Jurkat, Clone E6-1 (cell line): ENCODE measurements around the gene ALDH4A1.

Experiments used
- DNase-seq: peaks from one replicate; pipeline ENCODE4 v3.0.0-alpha.2; 2011; ENCODE audit warnings: low read depth, low spot score
- H3K4me3 ChIP-seq: 2 replicates; pipeline ENCODE4 v1.5.1; 2011; ENCODE audit warnings: mild to moderate bottlenecking, low read length, control low read depth, moderate library complexity

The ALDH4A1 gene

DNA sequence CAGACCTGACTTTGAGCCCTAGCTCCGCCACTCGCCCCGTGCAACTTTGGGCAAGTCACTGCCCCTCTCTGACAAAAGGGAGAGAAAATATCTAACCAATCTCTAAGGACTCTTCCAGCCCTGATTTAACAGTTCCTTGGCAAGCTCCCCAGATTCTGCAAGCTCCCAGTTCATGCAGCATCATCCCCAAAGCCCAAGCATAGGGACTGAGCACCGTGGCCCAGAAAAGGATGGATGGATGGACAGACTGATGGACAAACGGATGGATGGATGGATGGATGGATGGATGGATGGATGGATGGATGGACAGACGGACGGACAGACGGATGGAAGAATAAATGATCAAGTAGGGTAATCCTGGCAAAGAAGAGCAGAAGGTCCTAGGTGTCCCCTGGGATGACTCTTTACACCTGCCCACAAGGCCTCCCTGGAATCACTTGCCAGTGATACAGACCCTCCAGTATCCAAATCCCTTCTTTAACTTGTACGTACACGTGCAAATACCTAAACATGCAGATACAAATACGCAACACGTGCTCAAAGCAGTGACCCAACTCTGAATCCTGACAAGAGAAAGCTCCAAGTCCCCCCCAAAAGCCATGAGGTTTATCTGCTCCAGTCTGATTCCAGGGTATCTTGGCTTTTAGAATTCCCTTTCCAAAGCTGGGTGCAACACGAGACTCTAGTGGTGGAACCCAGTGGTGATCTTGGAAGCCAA is 38.1 kb upstream of the ALDH4A1 start:
- no peak overlapping the region for H3K4me3 ChIP-seq
- no peak for DNase-seq

DNA sequence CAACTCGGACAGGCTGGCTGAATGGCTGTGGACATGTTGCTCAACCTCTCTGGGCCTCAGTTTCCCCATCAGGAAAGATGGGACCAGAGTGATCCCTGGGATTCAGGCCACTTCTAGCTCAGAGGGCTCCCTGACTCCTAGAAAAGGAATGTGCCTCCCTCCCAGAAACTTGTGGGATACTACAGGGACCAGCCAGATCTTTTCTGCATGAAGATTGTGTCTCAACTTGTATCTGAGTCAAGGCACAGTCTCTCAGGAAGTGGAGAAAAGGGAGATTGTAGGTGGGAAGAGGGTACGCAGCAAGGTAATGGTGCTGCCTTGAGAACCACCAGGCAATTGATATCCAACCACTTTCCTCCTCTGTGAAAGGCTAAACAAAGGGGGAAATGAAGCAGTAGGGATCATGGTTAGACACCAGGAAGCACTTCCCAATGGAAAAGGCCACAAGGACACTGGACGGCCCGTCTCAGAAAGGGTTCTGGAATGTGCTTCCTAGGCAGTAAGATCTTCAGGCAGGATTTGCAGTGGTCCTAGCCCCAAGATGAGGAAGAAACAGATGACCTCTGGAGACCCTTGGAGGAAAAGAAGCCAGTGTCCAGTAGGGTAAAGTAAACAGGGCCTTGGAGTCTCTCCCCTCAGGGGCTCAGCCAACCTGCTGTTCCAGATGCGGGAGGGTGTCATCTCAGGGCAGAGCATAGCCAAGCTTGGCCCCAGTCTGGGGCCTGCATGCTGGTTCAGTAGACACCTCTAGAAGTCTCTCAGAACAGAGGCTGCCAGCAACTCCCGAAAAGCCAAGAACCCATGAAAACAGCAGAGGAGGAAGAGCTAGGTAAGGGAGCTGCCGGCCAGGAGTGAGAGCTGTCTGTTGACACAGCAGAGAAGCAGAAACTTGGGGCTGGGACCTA is 37.3 kb upstream of the ALDH4A1 start:
- no peak overlapping the region for H3K4me3 ChIP-seq
- no peak for DNase-seq

DNA sequence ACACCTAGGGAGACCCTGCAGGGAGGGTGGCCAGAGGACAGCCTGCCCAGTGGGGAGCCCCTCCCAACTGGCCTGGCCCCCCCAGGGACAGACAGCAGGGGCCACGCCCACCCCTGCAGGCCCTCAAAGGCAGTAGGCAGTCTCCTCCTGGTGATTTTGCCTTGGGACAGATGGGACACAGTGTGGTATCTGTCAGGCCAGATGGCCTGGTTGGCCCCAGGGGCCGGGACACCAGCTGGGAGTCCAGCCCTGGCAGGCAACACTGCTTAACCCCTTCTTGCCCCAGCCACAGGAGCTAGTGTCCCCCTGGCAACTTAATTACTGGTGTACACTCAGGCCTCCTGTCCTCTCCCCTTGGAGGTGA is 36.3 kb upstream of the ALDH4A1 start:
- no peak for DNase-seq
- H3K4me3 ChIP-seq, result no peak overlapping the region

DNA sequence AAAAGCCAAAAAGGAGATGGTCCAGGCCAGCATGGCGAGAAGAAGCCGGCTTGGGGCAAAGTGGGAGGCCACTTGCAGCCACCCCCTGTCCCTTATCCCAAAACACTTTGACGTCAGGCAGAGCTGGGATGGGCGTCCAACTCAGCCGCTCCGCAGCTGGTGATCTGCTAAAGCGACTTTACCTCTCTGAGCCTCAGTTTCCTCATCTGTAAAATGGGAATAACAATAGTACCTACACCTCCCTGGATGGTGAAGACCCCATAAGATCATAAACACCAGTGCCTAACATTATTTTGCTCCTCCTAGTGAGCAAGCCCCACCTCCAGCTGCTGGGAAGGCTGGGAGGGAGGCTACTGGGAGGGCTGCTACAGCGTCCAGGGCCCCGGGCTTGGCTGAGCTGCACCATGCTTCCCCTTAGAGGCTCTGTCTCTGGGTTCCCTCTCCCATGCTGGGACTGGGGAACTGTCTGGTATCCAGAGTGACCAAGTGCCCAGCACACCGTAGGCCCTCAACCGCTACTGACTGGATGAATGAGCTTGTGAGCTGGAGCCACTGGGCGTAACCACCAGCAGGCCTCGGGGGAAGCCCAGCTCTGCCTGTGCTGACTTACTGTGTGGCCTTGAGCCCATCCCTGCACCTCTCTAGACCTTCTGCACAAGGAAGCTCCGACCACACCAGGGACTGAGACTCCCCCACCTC is 35.8 kb upstream of the ALDH4A1 start:
- no peak overlapping the region for H3K4me3 ChIP-seq
- no peak for DNase-seq

DNA sequence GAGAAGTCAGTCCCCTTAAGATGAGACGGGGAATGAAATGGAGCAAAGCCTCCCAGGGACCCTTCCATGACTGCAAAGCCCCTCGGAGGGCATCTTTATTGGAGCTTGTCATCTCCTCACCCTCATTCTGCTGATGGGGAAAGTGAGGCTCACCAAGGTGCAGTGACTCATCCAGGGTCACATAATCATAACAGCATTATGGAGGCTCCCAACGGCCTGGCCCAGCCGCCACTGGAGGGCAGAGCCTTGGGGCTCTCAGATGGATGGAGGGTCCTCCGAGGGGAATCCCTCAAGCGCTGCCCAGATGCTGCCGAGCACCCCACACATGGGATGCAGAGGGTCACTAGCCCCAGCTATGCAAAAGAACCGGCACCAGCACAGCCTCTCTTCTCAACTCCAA is 35.2 kb upstream of the ALDH4A1 start:
- no peak overlapping the region for H3K4me3 ChIP-seq
- no peak for DNase-seq

DNA sequence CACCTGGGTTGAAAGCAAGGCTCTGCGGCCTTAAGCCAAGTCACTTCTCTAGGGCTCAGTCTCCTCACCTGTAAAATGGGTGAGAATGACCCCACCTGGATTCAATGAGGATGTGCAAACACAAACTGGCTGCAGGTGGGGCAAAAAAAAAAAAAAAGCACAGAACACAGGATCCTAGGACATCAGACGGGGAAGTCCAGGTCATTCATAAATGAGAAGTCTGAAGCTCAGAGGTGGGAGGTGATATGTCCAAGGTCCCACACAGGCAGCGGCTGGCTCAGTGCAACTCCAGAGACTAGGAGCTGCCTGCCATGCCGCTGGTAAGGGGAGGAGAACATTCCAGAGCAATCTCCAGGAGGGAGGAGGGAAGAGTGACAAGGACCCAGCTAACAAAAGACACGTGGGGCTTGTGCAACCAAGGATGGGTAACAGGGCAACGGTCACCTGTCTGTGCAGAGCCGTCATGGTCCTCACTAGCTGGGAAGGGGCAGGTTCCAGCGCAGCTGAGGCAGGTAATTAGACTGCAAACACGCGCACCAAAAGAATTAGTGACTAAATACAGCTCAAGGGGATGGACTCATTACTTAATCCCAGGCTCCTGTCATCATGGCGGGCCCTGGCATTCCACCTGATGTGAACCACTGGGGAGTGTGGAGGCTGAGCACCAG is 34.6 kb upstream of the ALDH4A1 start:
- no peak for DNase-seq
- no peak overlapping the region for H3K4me3 ChIP-seq

DNA sequence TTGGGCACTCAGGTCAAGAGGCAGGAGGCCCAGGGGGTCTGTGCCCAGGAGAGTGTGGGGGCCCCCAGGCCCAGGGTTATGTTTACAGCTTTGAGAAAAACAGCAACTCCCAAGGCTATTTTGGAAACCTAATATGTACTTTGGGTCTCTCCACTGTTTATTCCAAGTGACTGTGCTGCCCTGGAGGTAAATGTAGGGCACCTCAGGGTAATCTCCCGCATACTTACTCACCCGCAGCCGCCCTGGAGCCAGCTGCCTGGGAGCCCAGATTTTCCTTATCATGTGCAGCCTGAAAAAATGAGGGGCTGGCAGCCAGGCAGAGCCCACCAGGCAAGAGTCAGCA is 34.1 kb upstream of the ALDH4A1 start:
- DNase-seq, result no peak
- H3K4me3 ChIP-seq, result no peak overlapping the region

DNA sequence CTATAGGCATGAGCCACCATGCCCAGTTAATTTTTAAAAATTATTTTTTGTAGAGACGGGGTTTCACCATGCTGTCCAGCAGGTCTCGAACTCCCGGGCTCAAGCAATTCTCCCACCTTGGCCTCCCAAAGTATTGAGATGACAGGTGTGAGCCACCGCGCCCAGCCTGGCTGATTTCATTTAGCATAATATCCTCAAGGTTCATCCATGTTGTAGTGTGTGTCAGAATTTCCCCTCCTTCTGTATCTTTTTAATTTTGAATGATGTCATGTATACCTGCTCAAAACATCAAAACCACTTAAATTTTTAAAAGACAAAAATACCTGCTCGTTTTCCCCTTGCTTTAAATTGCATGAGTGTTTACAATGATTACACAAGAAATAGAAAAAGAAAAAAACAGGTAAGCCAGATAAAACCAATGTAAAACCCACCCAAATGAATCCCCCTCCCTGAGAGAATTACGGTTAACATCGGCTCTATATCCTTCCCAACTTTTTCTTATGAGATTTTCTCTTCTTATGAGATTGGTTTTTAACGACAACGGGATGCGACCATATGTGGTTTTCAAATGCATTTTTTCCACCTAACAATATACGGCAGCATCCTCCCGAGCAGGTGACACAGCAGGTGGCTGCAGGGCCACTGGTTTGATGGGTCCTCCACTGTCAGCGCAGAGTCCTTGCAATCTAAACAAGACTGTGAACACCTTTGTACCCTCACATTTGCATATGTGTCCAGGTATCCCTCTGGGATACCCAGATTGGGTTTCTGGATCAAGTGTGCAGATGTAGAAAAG is 32.0 kb upstream of the ALDH4A1 start:
- no peak for DNase-seq
- no peak overlapping the region for H3K4me3 ChIP-seq

DNA sequence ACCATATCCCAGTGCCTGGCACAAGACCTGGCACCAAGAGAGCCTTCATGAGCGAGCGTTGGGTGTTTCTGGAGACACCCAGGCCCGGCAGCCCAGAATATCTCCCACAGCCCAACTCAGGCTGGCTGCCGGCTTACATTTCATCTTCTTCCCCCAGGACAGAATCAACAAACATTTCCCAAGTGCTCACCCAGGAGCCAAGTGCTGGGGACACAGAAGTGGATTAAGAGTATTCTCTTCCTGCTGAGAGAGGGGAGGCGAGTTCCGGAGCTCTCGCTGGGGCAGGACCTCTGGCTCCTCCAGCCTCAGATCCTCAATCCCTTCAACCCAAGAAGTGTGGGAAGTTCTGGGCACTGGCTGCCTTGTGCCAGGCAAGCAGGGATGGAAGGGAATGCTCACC is 30.5 kb upstream of the ALDH4A1 start:
- DNase-seq, result no peak
- H3K4me3 ChIP-seq, result no peak overlapping the region

DNA sequence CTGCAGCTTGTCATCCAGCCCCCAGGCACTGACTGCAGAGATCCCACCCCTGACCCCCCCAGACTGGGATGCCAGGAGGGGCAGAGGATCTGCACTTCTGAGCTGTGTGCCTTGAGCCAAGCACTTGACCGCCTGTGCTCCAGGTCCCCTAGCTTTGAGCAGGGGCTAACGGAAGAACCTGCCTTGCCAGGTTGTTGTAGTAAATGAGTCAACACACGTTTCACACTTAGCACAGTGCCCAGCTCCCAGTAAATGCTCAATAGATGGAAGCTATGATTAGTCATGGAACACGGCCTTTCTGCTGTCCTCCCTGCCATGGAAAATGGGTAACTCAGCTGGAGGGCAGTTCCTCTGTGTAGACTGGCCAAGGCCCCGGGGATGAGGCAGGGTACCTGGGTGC is 30.0 kb upstream of the ALDH4A1 start:
- DNase-seq, result no peak
- H3K4me3 ChIP-seq, result no peak overlapping the region

DNA sequence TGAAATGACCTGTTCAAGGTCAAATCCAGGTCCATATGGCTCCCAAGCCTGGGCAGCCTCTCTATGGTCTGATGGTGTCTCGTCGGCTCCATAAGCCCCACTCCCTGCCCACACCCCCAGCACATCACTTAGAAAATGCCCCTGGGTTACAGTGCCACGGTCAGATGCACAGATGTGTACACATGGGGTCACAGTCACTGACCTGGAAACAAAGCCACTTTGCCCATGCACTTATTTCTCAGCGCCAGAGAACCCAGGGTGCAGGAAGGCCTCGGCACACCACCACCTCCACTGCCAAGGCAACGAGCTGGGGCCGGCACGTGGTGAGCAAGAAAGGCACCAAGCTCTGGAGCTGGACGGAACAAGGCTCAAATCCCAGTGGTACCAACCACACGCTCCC is 29.4 kb upstream of the ALDH4A1 start:
- no peak for DNase-seq
- H3K4me3 ChIP-seq, result no peak overlapping the region

DNA sequence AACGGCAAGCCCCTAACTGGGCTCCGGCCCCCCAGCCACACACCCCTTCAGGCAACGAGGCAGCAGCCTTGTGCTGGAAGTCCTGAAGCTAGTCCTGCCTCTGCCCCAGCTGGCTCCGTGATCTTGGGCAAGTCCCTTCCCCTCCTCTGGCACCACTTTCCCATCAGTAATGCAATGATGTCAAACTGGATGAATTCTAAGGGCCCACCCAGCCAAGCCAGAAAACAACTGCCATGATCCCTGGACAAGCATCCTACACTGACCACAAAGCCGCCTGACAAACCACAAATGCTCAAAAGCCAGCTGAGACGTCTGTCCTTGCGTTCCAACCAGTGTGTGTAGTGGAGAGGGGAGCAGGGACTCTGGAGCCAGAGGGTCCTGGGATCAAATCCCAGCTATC is 27.3 kb upstream of the ALDH4A1 start:
- no peak for DNase-seq
- H3K4me3 ChIP-seq, result no peak overlapping the region

DNA sequence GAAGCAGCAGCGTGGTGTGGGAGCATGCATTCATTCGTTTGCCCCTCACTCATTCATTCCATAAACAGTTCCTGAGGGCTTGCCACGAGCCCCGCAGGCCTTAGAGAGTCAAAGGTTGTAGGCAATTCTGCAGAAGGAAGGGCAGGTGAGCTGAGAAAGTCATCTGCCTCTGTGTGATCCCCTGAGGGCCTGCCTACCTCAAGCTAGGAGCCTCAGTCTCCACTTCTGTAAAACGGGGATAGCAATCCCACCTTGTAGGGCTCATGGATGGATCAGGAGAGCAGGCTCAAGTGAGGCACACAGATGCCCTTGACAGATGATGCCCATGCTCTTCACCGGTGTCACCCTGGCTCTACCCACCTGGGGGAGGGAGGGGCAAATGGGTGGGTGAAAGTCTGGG is 26.6 kb upstream of the ALDH4A1 start:
- H3K4me3 ChIP-seq, result no peak overlapping the region
- DNase-seq, result no peak

DNA sequence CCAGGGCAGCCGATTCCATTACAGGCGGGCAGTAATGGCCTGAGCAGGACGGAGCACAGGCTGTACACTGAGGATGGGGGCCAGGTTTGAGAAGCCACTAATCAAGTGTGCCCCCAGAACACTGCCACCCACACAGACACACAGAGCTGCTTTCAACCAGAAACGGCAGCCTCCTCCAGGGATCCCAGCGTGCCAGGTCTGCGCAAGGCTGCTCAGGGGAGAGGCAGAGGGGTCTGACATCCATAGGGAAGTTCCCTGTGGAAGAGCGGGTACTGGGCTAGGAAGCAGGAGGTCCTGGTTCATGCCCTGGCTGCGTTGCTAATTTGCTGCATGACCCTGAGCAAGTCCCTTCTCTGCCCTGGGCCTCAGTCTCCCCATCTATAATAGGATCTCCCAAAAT is 26.1 kb upstream of the ALDH4A1 start:
- H3K4me3 ChIP-seq, result no peak overlapping the region

DNA sequence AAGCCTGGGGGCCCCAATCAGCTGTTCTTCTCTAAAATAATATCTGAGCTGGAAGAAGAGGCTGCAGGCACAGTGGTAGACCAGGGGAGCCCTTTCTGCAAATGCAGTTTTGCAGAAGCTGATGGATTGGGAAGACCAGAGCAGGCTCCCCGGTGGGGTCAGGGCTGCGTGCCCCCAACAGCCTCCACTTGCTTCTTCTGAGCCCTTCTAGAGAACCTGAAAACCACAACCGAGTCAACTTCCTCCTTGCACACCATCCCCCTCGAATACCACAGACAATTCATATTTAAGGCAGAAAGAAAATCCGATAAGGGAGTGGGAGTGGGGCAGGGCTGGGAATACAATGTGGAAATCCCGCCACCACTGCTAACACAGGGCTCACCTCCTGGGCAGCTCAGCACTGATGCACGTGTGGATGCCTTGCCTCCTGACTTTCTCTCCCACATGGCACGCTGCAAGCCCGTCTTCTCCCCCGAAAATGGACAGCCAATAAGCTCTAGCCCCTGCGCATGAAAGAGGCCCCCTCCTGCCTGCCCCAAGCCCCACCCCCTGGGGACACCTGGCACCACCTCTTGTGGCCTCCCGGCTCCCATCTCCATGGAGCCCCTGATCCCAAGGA is 25.4 kb upstream of the ALDH4A1 start:
- DNase-seq, result peak; percentile 81
- H3K4me3 ChIP-seq, result peak overlapping the region; percentile 59

More for the DNA sequence above, 26.1 kb upstream of the ALDH4A1 start:
- DNase-seq, result no peak

DNA sequence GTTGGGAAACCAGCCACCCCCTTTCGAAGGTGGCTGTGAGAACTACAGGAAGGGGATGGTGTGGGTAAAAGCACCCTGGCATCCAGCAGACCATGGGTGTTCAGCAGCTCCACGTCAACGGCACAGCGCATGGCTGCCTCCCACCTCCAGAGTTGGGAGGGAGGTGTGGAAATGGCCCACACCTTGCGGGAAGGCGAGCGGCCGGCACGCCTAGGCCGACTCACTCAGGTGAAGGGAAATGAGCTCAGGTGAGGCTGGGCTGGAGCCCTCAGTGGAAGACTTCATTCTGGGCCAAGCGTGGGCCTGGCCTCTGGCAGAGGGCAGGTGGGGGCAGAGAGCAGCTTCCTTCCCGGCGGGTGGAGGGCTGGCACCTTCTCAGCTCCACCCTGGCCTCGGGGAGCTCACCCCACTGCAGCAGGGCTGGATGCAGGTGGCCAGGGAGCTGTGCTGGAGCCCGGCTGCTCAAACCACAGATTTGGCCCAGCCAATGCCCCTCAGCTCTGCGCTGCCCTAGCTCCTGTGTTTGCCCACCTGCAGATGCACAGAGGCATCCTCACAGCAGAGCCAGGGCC is 24.8 kb upstream of the ALDH4A1 start:
- peak overlapping the region; percentile 59 for H3K4me3 ChIP-seq
- no peak for DNase-seq

DNA sequence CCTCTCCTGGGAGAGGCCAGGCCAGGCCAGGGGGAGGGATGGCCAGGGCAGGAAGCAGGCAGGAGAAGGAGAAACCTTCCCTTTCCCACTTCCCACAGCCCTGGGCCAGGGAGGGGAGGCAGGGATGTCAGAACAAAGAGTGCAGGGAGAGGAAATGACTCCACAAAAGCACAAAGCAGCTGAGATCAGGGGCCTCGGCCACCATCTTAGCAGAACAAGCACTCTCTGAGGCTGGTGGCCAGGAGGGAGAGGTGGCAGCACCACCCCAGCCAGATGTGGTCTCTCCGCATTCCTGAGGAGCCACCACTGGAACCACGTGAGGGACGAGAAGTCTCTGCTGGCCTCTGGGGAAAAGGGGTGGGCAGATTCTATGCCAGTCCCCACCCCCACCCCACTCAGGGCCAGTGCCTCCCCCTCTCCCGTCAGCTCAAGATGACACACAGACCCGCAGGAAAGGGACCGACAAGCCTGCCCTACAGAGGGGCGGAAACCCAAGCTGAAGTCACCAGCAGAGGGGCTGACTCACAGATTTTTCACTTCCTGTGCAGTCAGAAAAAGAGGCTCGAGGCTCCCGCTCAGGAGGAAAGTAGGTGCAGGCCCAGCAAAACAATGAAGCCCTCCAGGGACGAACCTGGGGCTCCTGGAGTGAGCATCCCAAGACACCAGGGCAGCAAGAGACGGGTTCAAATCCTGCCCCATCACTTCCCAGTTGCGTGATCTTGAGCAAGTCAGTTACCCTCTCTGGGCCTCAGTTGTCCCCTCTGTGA is 24.1 kb upstream of the ALDH4A1 start:
- peak; percentile 89 for DNase-seq
- H3K4me3 ChIP-seq, result peak overlapping the region; percentile 59
